Colonic mucosa (tissue), 4 donors: ENCODE data around the gene GID8. TPM values are rescaled to one million over a fixed set of nuclear protein-coding genes. Genes with fewer than 3 reads are reported as not detected.
A peak's percentile ranks its signal among the peaks of the same experiment; 100 is the strongest.

Source experiments
- DNase-seq: peaks from one replicate; pipeline ENCODE4 v3.0.0-alpha.2; 2020
- H3K27ac ChIP-seq: fragments of 200-600 bp; one replicate; pipeline ENCODE4 v1.8.0; 2021
- H3K27me3 ChIP-seq: fragments of 200-600 bp; one replicate; pipeline ENCODE4 v1.8.0; 2021
- H3K36me3 ChIP-seq: fragments of 200-600 bp; one replicate; pipeline ENCODE4 v1.8.0; 2021
- H3K4me1 ChIP-seq: fragments of 200-600 bp; one replicate; pipeline ENCODE4 v1.8.0; 2021; ENCODE audit warnings: mild to moderate bottlenecking
- H3K4me3 ChIP-seq: fragments of 200-600 bp; one replicate; pipeline ENCODE4 v1.8.0; 2021
- H3K9ac ChIP-seq, 2 donors: one replicate each; pipeline ENCODE4 v1.7.0; 2013; ENCODE audit warnings: control low read depth in 2 of 2, low read depth in 2 of 2, low read length in 2 of 2
- H3K9me3 ChIP-seq: fragments of 200-600 bp; one replicate; pipeline ENCODE4 v1.8.0; 2021
- CTCF ChIP-seq: fragments of 200-600 bp; IDR thresholded peaks from one replicate; pipeline ENCODE4 v1.8.0; 2022; ENCODE audit warnings: antibody characterized with exemption, mild to moderate bottlenecking
- intact Hi-C: fragments of 100-400 bp; cut with DNase I; formaldehyde crosslinking; loops from one replicate; pipeline ENCODE4 v1.14.1; 2022
- total RNA-seq, 2 donors: library from RNA; stranded (reverse); fragmentation: NEBNext Ultra II Directional in 1 of 2; extraction: Animal tissue kit (Norgen Biotek cat#: 25700) in 1 of 2; gene quantifications; one replicate each; pipeline ENCODE4 v1.2.1, GENCODE V29; 2021
- donor health status: healthy.
- donor health status: DM: no; HTN: no; CAD: no.
- donor health status: DM: no; HTN: no; CAD: no.

The GID8 gene
- total RNA-seq, 2 donors from 2014 or later, result 37.3 to 40.4 TPM

GRCh38 chr20:62899633-62900051 lies 38.3 kb upstream of the GID8 start:
- peaks cover 6% of the 10 kb centered on the region for H3K36me3 ChIP-seq
- DNase-seq, result no peak
- no peaks in the 10 kb centered on the region for H3K9me3 ChIP-seq
- no peak for TF ChIP-seq CTCF
- no peak overlapping the region for H3K4me3 ChIP-seq
- intact Hi-C loops, result no loop called here
- H3K4me1 ChIP-seq, result peaks cover 13% of the 10 kb centered on the region
- H3K27ac ChIP-seq, result no peak overlapping the region
- peak overlapping the region in 1 of 2 donors; percentile 49 for H3K9ac ChIP-seq
- H3K27me3 ChIP-seq, result no peaks in the 10 kb centered on the region

- intact Hi-C loops, result no loop called here
- Histone ChIP-seq H3K4me3 (no peak overlapping the region), H3K9ac (peak overlapping the region in 1 of 2 donors; percentile 49), H3K4me1 (peaks cover 13% of the 10 kb centered on the region), H3K9me3 (no peaks in the 10 kb centered on the region), H3K27ac (peak overlapping the region; percentile 74), H3K27me3 (no peaks in the 10 kb centered on the region), H3K36me3 (peaks cover 11% of the 10 kb centered on the region)
- DNase-seq, result peak; percentile 81
- TF ChIP-seq CTCF, result peak; percentile 93
These were observed 37.8 kb upstream of the GID8 start for GRCh38 chr20:62900052-62900691.

GRCh38 chr20:62900692-62901584 lies 37.0 kb upstream of the GID8 start:
- no peak overlapping the region for H3K4me3 ChIP-seq
- intact Hi-C loops, result no loop called here
- peak overlapping the region; percentile 74 for H3K27ac ChIP-seq
- H3K27me3 ChIP-seq, result no peaks in the 10 kb centered on the region
- H3K9me3 ChIP-seq, result no peaks in the 10 kb centered on the region
- peaks cover 13% of the 10 kb centered on the region for H3K4me1 ChIP-seq
- TF ChIP-seq CTCF, result no peak
- peak overlapping the region in 1 of 2 donors; percentile 49 for H3K9ac ChIP-seq
- DNase-seq, result peak; percentile 62
- peaks cover 19% of the 10 kb centered on the region for H3K36me3 ChIP-seq

GRCh38 chr20:62901891-62902290 lies 36.1 kb upstream of the GID8 start:
- H3K27ac ChIP-seq, result no peak overlapping the region
- DNase-seq, result no peak
- peaks cover 13% of the 10 kb centered on the region for H3K4me1 ChIP-seq
- intact Hi-C loops, result no loop called here
- no peaks in the 10 kb centered on the region for H3K27me3 ChIP-seq
- no peak overlapping the region for H3K4me3 ChIP-seq
- no peak overlapping the region for H3K9ac ChIP-seq
- TF ChIP-seq CTCF, result no peak
- H3K9me3 ChIP-seq, result no peaks in the 10 kb centered on the region
- H3K36me3 ChIP-seq, result peaks cover 23% of the 10 kb centered on the region

GRCh38 chr20:62902926-62903615 lies 34.9 kb upstream of the GID8 start:
- H3K9me3 ChIP-seq, result no peaks in the 10 kb centered on the region
- H3K4me1 ChIP-seq, result peaks cover 13% of the 10 kb centered on the region
- H3K36me3 ChIP-seq, result peaks cover 29% of the 10 kb centered on the region
- intact Hi-C loops, result no loop called here
- TF ChIP-seq CTCF, result no peak
- no peak overlapping the region for H3K27ac ChIP-seq
- H3K27me3 ChIP-seq, result no peaks in the 10 kb centered on the region
- no peak for DNase-seq
- H3K9ac ChIP-seq, result no peak overlapping the region
- H3K4me3 ChIP-seq, result no peak overlapping the region
